Astrocyte (in vitro differentiated cells and primary cell): ENCODE measurements around the gene GINS3. TPM values are rescaled to one million over a fixed set of nuclear protein-coding genes. Genes with fewer than 3 reads are reported as not detected.

Source experiments
- DNase-seq: peaks from one replicate; pipeline ENCODE4 v3.0.0-alpha.2; 2010; ENCODE audit warnings: low read depth
- FAIRE-seq: peaks from 2 replicates; lab custom pipeline; 2011; peaks lifted over from hg19 to GRCh38; lab: Jason Lieb, UNC
- H2AFZ ChIP-seq: 2 replicates; pipeline ENCODE4 v1.6.0; 2012; ENCODE audit warnings: low read depth, low read length, inconsistent platforms
- H3K27ac ChIP-seq: 2 replicates; pipeline ENCODE4 v1.5.1; 2011; ENCODE audit warnings: low read depth, low read length, inconsistent platforms
- H3K27me3 ChIP-seq: 2 replicates; pipeline ENCODE4 v1.6.0; 2011; ENCODE audit warnings: low read length, inconsistent platforms; ENCODE audit not compliant: insufficient read depth
- H3K36me3 ChIP-seq: 2 replicates; pipeline ENCODE4 v1.5.1; 2011; ENCODE audit warnings: low read length, inconsistent platforms; ENCODE audit not compliant: insufficient read depth
- H3K4me1 ChIP-seq: 2 replicates; pipeline ENCODE4 v1.5.1; 2011; ENCODE audit warnings: low read length, inconsistent platforms; ENCODE audit not compliant: insufficient read depth
- H3K4me2 ChIP-seq: 2 replicates; pipeline ENCODE4 v1.6.0; 2012; ENCODE audit warnings: low read length, inconsistent platforms
- H3K4me3 ChIP-seq: 2 replicates; pipeline ENCODE4 v1.5.1; 2011; ENCODE audit warnings: low read depth, mild to moderate bottlenecking, low read length, inconsistent platforms; ENCODE audit not compliant: insufficient read depth
- H3K79me2 ChIP-seq: 2 replicates; pipeline ENCODE4 v1.6.0; 2012; ENCODE audit warnings: mild to moderate bottlenecking, low read length, inconsistent platforms; ENCODE audit not compliant: insufficient read depth
- H3K9ac ChIP-seq: 2 replicates; pipeline ENCODE4 v1.6.0; 2012; ENCODE audit warnings: mild to moderate bottlenecking, low read length, inconsistent platforms
- H3K9me3 ChIP-seq: 2 replicates; pipeline ENCODE4 v1.5.1; 2012; ENCODE audit warnings: low read depth, mild to moderate bottlenecking, low read length, inconsistent platforms; ENCODE audit not compliant: insufficient read depth
- H4K20me1 ChIP-seq: 2 replicates; pipeline ENCODE4 v1.6.0; 2012; ENCODE audit warnings: low read length, inconsistent platforms; ENCODE audit not compliant: insufficient read depth
- H3K27ac Mint-ChIP-seq: one replicate; pipeline ENCODE4 v1.8.0; 2021; ENCODE audit warnings: mild to moderate bottlenecking, mixed read lengths; ENCODE audit not compliant: unreplicated experiment
- H3K27me3 Mint-ChIP-seq: one replicate; pipeline ENCODE4 v1.8.0; 2021; ENCODE audit warnings: low read depth, mixed read lengths; ENCODE audit not compliant: unreplicated experiment
- H3K36me3 Mint-ChIP-seq: one replicate; pipeline ENCODE4 v1.8.0; 2021; ENCODE audit warnings: low read depth, mixed read lengths; ENCODE audit not compliant: unreplicated experiment
- H3K4me1 Mint-ChIP-seq: one replicate; pipeline ENCODE4 v1.8.0; 2021; ENCODE audit warnings: low read depth, mixed read lengths; ENCODE audit not compliant: unreplicated experiment
- H3K4me3 Mint-ChIP-seq: one replicate; pipeline ENCODE4 v1.8.0; 2021; ENCODE audit warnings: mild to moderate bottlenecking, moderate library complexity, mixed read lengths; ENCODE audit not compliant: unreplicated experiment
- H3K9me3 Mint-ChIP-seq: one replicate; pipeline ENCODE4 v1.8.0; 2021; ENCODE audit warnings: mild to moderate bottlenecking, mixed read lengths; ENCODE audit not compliant: unreplicated experiment
- EZH2 ChIP-seq: IDR thresholded peaks from 2 replicates; pipeline ENCODE4 v1.6.1; 2012; ENCODE audit warnings: mild to moderate bottlenecking, low read length, inconsistent platforms; ENCODE audit not compliant: insufficient read depth
- total RNA-seq: library from RNA; stranded (reverse); gene quantifications from 2 replicates; pipeline ENCODE4 v1.2.1, GENCODE V29; 2021
- TF ChIP-seq, protein P1 (sequence below): IDR thresholded peaks from 2 replicates; pipeline ENCODE4 v1.5.1; 2011; ENCODE audit warnings: low read depth, mild to moderate bottlenecking, inconsistent platforms, low read length, moderate library complexity; ENCODE audit not compliant: insufficient read depth

The GINS3 gene
- total RNA-seq, 1 donor from 2014 or later = 3.6 TPM

DNA sequence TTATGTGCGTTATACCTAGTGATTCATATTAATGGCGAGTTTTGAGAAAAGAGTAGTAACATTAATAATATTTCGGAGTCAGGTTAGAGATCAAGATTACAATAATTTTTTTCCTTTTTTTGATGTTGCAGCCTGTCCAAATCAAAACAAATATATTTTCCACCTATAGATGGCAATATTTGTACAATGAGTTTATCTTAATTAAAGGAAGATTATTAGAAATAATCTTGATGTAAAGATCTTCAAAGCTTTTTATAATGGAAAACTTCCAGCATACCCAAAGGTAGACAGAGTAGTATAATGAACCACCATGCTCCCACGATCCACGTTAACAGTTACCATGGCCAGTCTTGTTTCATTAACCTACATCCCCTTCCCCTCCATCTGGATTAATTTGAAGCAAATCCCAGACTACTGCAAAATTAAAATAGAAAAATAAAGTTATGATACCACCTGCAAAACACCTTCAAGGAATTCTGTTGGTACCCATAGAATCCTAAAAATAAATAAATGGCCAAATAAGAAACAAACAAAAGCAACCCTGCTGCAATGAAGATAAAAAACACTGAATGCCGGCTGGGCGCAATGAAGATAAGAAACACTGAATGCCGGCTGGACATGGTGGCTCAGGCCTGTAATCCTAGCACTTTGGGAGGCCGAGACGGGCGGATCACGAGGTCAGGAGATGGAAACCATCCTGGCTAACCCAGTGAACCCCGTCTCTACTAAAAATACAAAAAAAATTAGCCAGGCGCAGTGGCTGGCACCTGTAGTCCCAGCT, 46.5 kb upstream of the GINS3 start:
- no peak overlapping the region for H3K9ac ChIP-seq
- no peaks in the 10 kb centered on the region for H3K79me2 ChIP-seq
- H4K20me1 ChIP-seq = no peaks in the 10 kb centered on the region
- H2AFZ ChIP-seq = no peak overlapping the region
- Mint-ChIP-seq H3K4me1 (peaks cover 2% of the 10 kb centered on the region), H3K27me3 (peaks cover 3% of the 10 kb centered on the region), H3K27ac (no peak overlapping the region), H3K9me3 (no peaks in the 10 kb centered on the region), H3K4me3 (no peak overlapping the region), H3K36me3 (no peaks in the 10 kb centered on the region)
- FAIRE-seq (peak; percentile 13), DNase-seq (no peak)
- H3K27me3 ChIP-seq = peaks cover 32% of the 10 kb centered on the region
- no peak overlapping the region for H3K4me3 ChIP-seq
- H3K4me2 ChIP-seq = no peak overlapping the region
- H3K36me3 ChIP-seq = no peaks in the 10 kb centered on the region
- H3K9me3 ChIP-seq = no peaks in the 10 kb centered on the region
- H3K27ac ChIP-seq = no peak overlapping the region
- no peaks in the 10 kb centered on the region for H3K4me1 ChIP-seq
- TF ChIP-seq, protein P1, sequence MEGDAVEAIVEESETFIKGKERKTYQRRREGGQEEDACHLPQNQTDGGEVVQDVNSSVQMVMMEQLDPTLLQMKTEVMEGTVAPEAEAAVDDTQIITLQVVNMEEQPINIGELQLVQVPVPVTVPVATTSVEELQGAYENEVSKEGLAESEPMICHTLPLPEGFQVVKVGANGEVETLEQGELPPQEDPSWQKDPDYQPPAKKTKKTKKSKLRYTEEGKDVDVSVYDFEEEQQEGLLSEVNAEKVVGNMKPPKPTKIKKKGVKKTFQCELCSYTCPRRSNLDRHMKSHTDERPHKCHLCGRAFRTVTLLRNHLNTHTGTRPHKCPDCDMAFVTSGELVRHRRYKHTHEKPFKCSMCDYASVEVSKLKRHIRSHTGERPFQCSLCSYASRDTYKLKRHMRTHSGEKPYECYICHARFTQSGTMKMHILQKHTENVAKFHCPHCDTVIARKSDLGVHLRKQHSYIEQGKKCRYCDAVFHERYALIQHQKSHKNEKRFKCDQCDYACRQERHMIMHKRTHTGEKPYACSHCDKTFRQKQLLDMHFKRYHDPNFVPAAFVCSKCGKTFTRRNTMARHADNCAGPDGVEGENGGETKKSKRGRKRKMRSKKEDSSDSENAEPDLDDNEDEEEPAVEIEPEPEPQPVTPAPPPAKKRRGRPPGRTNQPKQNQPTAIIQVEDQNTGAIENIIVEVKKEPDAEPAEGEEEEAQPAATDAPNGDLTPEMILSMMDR = no peak
- no peak for TF ChIP-seq EZH2

DNA sequence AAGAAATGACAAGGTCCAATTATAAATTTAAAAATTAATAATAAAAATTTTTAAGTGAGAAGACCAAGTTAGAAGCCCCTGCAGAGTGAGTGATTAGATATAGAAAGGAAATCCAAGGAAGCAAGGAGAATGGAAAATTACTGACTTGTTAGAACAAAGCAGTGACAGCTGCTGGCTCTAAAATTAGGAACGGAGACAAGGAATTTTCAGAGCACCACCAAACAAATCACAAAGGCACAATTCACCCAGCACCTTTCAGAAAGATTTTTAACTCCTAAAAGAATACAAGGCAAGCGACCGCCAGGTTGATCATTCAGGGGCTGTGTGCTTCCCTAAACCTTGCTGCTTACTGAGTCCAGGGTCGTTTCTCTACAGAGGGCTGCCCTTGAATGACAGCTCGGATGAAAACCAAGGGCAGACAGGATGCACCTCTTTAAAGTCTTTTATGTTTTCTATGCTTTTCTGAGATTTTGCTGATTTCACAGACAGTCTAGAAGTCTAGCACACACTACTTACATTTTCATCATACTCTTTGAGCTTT, 45.4 kb upstream of the GINS3 start:
- Histone ChIP-seq H3K4me2 (no peak overlapping the region), H4K20me1 (no peaks in the 10 kb centered on the region), H3K79me2 (no peaks in the 10 kb centered on the region), H3K27ac (no peak overlapping the region), H3K4me3 (no peak overlapping the region), H3K9me3 (no peaks in the 10 kb centered on the region), H3K9ac (no peak overlapping the region), H2AFZ (no peak overlapping the region), H3K36me3 (no peaks in the 10 kb centered on the region), H3K4me1 (no peaks in the 10 kb centered on the region), H3K27me3 (peaks cover 33% of the 10 kb centered on the region)
- Mint-ChIP-seq H3K36me3 (no peaks in the 10 kb centered on the region), H3K27ac (no peak overlapping the region), H3K4me1 (peaks cover 2% of the 10 kb centered on the region), H3K9me3 (no peaks in the 10 kb centered on the region), H3K4me3 (no peak overlapping the region), H3K27me3 (peaks cover 3% of the 10 kb centered on the region)
- FAIRE-seq (no peak), DNase-seq (no peak)
- TF ChIP-seq, protein P1 = no peak
- no peak for TF ChIP-seq EZH2

DNA sequence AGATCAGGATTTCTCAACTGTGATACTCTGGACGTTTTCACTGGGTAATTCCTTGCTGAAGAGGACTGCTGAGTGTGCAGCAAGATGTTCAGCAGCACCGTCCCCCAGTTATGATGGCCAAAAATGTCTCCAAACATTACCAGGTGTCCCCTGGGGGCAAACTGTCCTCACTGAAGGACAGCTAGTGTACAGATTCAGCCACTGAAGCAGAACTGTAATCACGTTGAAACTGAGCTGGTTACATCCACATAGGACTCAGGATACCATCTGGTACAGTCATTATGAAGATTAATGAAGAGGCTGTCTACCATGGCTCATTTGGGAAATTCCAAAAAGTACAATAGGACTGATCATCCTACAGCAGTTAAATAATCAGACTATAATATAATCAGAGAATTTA, 43.3 kb upstream of the GINS3 start:
- no peak overlapping the region for H3K27ac ChIP-seq
- H3K36me3 ChIP-seq = no peaks in the 10 kb centered on the region
- no peaks in the 10 kb centered on the region for H3K79me2 ChIP-seq
- no peak overlapping the region for H3K4me2 ChIP-seq
- H3K9me3 ChIP-seq = no peaks in the 10 kb centered on the region
- no peak for FAIRE-seq
- peaks cover 2% of the 10 kb centered on the region for H3K4me1 Mint-ChIP-seq
- H2AFZ ChIP-seq = no peak overlapping the region
- H3K4me3 Mint-ChIP-seq = no peak overlapping the region
- H3K27ac Mint-ChIP-seq = no peak overlapping the region
- TF ChIP-seq EZH2 = no peak
- TF ChIP-seq, protein P1 = no peak
- H3K36me3 Mint-ChIP-seq = no peaks in the 10 kb centered on the region
- H3K9me3 Mint-ChIP-seq = peaks cover 5% of the 10 kb centered on the region
- H3K27me3 ChIP-seq = peaks cover 31% of the 10 kb centered on the region
- no peak for DNase-seq
- H4K20me1 ChIP-seq = no peaks in the 10 kb centered on the region
- H3K27me3 Mint-ChIP-seq = peaks cover 3% of the 10 kb centered on the region
- H3K4me3 ChIP-seq = no peak overlapping the region
- no peaks in the 10 kb centered on the region for H3K4me1 ChIP-seq
- H3K9ac ChIP-seq = no peak overlapping the region
